A375 (cell line): ENCODE measurements around the gene TSSK1B. TPM values are rescaled to one million over a fixed set of nuclear protein-coding genes. Genes with fewer than 3 reads are reported as not detected.

Experiments used
- total RNA-seq: library from RNA; depleted of rRNA; stranded (reverse); fragments of >200 nt; shearing (Covaris generic); gene quantifications from 2 replicates; pipeline ENCODE4 v1.2.3, GENCODE V29; 2014; rRNA removed

TSSK1B gene, protein sequence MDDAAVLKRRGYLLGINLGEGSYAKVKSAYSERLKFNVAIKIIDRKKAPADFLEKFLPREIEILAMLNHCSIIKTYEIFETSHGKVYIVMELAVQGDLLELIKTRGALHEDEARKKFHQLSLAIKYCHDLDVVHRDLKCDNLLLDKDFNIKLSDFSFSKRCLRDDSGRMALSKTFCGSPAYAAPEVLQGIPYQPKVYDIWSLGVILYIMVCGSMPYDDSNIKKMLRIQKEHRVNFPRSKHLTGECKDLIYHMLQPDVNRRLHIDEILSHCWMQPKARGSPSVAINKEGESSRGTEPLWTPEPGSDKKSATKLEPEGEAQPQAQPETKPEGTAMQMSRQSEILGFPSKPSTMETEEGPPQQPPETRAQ
- 0.11 TPM in 1 of 2 replicates, not detected in the other for total RNA-seq

DNA sequence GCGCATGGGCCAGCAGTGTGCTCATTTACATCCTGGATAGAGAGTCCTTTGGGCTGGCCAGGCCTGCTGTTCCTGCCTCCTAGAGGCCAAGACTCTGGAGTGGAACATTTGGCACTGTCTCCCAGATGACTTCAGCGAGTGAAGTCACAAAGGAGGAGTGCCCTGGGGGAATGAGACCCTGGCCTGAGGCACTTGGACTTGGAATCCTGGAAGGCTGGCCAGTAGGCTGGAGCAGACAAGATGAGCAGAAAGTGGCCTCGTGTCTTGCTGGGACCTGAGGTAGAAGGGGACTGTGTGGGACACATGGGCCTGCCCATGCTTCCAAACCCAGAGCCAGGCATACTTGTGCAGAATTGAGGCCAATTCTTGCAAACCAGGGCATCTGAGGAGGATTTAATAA is at the start of gene TSSK1B:
TSS of gene TSSK1B (minus strand) at position 101 of the 400 bp plus-strand sequence. CDS start 150 bp downstream, outside the sequence.

Other genes starting within 250 kb of the TSSK1B start
- gene MCC, start 53.5 kb upstream of the TSSK1B start, total RNA-seq, result 6.3 and 8.7 TPM in 2 replicates
- gene YTHDC2, start 78.7 kb upstream of the TSSK1B start, total RNA-seq, result 14.9 and 15.1 TPM in 2 replicates